Measurements from ENCODE around the gene PDE4D.
A peak's percentile ranks its signal among the peaks of the same experiment; 100 is the strongest.

PDE4D gene

DNA sequence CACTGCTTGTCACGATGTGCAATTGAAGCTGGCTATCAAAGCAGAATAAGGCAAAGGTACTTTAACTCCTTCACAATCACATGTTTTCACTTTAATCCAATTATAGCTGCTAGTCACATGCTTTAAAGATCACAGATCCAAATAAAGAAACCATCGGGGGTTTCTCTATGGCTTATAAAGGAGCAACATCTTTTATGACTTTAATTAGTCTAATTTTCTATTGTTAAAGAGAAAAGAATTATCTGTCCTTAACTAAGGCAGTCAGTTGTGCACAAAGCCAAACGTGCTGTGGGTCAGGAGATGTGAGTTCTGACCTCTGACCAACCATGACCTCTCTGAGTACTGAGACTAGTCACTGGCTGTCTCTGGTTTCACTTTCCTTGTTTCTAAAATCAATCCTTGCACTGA is 749.6 kb downstream of the PDE4D start:
- no peak for DNase-seq (ENCODE audit: low read depth, low spot score)

DNA sequence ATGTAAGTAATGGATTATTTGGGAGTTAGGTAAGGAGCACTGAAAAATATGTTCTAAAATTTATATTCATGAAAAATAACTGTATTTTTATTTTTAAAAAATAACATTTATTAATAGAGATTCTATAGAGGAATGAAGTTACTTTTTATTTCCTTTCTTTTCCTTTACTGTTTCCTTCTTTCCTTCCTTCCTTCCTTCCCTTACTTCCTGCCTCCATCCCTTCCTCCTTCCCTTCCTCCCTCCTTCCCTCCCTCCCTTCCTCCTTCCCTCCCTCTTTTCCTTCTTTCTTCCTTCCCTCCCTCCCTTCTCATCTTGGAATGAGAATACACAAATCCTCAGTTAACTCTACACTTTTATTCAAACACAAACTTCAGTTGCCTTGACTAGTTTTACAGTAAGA is 750.6 kb downstream of the PDE4D start:
- DNase-seq (ENCODE audit: low read depth, low spot score), result no peak

DNA sequence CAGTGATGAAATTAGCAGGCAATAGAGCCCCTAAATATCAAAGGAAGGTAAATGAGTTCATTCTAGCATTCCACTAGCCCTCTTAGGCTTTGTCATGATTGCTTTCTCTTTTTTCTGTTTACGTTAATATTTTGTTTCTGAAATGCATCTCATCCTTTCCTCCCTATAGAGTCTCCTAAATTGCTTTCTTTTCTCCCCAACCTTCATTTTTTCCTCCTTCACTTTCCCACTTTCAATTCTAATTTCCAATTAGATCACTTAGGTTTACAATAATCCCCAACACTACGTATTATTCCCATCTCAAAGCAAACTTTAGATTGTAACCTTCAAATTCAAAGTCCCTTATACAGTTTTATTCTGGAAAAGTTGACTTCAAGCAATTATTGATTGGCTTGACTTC is 751.4 kb downstream of the PDE4D start:
- DNase-seq (ENCODE audit: low read depth, low spot score), result no peak

DNA sequence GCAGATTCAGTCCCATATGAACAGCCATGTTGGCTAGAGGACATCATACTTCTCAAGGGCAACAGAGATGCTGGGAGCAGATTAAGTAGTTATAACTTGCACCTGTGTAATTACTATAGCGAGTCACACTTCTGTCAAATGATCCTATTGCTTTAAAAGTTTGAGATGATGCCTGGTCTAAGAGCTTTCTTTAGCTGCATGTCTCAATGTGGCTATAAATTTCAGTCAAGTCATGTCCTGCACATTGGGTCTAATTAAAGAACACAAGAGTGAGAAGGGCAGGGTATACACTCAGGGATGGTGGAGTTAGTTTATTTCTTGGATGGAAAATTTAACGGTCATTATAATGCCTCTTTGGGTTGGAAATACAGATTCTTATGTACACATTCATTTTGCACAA is 753.4 kb downstream of the PDE4D start:
- DNase-seq (ENCODE audit: low read depth, low spot score), result no peak

DNA sequence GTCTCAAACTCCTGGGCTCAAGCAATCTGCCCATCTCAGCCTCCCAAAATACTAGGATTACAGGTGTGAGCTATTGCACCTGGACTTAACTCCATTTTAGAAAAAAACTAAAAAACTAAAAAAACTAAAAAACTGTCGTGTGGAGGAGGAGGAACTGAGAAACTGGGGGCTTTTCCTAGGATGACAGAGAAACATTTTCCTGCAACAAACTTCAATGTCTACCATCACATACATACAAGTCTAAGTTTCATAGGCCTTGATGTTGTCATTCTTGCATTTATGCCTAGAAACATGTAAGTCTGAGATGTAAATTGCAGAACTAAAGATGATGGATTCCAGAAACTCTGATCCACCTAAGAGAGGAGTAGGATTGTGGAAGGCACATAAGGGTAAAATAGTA is 753.8 kb downstream of the PDE4D start:
- DNase-seq (ENCODE audit: low read depth, low spot score), result no peak

DNA sequence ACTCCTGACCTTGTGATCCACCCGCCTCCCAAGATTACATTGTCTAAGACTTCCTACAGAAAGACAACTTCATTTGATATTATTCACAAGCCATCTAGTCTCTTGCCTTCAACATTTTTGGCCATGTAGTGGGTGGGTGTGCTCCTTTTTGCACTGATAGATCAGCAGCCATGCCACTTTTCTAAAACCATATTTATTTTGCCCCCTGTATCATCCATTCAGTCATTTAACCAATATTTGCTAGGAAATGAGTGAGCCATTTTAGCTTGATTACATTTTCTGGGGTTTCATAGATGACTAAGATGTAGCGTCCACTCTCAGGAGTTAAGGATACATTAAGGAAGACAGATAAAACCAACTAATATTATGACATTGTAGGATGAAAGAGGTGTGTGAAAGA is 755.0 kb downstream of the PDE4D start:
- DNase-seq (ENCODE audit: low read depth, low spot score), result no peak

DNA sequence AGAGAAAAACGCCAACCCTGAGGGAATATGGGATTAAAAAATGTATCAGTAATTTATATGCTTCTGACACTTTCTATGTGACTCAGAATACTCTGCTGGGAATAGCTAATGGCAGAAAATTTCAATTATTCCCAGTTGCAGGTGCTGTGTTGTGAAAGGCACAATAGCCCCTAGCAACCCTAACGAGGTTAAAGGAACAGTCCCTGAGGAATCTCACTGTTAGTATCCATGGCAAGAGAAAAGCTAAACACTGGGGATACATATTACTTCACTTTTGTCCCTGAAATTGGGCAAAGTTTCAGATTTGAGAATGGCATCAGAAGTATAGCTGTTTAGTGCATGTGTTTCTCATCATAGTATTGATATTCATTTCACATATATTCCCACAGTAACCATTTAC is 755.7 kb downstream of the PDE4D start:
- no peak for DNase-seq (ENCODE audit: low read depth, low spot score)

DNA sequence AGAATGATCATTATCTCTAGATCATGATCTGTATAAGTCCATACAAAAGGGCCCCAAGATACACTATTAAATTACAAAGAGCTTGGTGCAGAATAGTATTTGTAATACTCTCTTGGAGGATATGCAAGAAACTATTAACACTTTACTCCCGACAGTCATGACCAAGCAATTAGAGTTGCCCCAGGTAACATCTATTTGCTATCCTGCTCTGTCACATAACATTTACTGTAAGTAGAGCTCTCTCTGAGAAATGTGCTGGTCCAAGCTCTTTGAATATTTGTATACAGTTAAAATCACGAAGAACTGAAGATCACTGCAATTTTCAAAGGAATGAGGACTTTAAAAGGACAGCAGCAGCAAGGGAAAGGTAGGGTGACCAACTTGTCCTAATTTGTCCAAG is 757.0 kb downstream of the PDE4D start:
- no peak for DNase-seq (ENCODE audit: low read depth, low spot score)

DNA sequence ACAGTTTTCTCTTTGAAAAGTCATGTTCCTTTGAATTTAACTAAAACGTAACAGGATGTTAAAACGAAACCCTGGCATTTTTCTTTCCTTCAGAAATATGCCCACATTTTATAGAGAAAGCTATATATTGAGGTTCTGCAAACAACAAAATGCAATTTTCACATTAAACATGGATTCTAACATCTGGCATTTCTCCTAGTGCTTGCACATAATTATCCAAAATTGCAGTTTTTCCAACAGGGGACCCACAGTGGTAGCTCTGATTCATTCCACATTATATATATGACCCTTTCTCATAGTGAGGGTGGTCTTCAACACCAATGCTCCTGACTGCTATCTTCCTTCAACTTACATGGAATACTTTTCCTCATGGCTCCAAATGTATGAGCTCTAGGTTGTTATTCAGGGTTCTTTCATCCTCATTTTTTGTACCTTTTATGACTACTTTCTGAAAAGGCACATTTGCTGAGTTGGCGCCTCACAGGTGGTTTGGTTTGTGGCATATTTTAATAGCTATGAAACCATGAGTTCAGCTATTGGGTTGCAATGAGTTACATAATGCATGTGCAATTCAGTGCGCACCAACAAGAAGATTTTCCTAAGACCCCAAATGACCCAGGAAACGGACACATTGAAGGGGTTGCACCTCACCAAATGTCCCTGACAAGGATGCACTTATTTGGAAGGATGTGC is 758.9 kb downstream of the PDE4D start:
- no peak for DNase-seq (ENCODE audit: low read depth, low spot score)

DNA sequence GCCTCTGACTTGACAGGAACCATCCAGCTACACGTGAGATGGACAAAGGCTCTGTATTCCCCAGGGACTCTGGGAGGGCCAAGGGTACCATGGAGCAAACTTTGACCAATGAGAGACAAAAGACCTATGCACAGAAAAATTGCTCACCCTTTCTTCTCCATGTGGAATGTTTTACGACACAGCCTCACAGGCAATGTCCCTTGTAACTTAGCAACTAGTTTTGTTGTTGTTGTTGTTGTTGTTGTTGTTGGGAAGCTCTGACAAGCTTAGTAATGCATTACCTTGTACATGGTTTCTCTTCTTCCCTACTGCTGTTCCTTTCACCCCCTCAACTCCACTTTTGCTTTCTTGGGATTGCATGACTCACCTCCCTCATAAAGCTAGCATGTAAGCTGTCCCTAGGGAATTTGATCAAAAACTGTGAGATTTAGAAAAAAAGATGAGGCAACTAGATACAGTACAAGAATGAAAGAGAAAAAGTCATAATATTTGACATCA is 759.7 kb downstream of the PDE4D start:
- DNase-seq (ENCODE audit: low read depth, low spot score), result peak; percentile 59

DNA sequence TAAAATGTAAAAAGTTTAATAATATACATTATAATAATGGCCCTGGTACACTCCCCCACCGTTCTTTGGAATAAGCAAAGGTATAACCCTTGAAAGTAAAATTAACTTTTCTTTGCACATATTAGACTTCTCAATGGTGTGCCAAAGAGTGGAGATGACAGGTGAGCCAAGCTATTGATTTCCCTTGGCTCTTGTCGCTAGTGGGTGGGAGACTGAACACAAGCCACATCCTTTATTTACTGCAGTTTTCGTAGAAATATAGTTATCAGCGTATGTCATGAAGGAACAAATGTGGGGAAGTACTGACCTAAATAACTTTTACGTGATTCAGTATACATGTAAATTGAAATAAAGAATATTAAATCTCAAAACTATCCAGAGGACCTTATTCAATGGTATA is 761.4 kb downstream of the PDE4D start:
- no peak for DNase-seq (ENCODE audit: low read depth, low spot score)

DNA sequence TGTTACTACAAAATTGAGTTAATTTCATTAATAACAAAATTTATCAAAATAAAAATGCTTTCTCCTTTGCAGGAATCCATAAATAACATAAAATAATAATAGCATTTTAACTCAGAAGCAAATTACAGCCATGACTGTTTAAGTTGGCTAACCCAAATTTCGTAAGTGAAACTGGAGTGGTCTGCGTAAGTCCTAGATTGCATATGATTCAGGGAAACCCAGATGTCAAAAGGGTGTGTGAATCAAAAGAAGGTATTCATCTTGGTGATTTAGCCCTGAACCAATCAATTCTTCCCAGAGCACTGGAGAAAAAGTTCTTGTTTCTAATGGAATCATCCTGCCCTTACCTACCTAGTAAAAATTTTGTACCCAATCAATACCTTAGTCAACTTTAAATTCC is 763.1 kb downstream of the PDE4D start:
- no peak for DNase-seq (ENCODE audit: low read depth, low spot score)

DNA sequence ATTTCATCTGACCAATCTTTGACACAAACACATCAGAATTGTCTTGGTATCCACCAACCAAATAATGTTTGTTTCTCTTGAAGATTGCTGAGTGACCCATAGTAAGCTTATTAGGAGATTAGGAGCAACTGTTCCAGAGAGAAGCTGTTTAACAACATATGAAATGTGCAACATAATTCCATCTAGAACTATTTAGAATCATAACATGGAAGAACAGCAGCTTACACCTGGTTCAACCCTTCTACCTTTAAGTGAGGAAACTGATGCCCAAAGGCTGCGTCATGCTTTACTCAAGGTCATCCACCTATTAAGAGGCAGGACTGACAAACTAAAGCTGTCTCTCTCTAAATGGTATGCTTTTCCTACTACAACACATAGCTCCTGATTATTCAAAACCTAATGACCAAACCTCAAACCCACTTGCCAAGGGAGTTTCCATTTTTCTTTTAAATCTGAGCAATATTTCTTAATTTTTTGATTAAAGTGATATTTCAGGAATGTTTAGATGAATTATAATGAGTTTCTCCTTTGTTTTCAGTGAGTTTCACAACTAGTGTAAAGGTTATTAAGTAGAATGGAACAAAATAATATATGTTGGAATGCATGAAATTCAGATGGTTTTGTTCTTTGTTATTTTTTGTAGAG is 764.8 kb downstream of the PDE4D start:
- no peak for DNase-seq (ENCODE audit: low read depth, low spot score)

DNA sequence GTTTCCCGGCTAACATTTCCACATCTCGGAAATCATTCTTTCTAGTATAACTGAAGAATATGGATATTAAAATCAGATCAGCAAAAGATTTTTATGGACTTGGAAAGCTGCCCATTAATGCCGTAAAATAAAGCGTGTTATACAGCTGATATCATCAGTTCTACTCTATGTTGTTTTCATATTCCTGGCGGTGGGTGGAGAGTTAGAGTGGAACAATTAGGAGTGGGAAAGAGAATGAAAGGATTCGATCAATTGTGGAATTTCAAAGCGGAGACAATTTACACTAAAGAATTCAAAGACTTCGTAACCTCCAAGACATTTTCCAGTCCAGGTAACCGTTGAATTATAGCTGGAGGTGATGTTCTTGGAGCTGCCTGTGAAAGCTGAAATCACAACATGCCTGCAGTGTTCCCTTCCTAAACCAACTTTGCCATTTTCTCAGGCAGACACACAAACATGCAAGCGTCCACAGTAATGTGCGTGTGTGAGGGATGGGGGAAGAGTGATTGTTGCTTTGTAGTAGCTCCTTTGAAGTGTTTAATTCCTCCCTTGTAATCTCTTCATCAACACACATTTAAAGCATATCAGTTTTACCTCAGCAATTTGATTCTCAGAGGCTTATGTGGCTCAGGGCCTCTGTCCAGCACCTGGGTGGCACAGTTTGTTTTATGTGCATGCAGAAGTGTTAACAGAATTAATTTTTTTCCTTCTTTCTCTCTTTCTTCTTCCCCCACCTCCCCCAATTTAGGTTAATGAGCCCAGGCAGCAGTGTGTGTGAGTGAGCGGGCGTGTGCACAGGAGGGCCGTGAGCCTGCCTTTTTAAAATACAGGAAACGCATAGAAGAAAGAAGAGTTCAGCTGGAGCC is 766.6 kb downstream of the PDE4D start:
- DNase-seq (ENCODE audit: low read depth, low spot score), result peak; percentile 17

DNA sequence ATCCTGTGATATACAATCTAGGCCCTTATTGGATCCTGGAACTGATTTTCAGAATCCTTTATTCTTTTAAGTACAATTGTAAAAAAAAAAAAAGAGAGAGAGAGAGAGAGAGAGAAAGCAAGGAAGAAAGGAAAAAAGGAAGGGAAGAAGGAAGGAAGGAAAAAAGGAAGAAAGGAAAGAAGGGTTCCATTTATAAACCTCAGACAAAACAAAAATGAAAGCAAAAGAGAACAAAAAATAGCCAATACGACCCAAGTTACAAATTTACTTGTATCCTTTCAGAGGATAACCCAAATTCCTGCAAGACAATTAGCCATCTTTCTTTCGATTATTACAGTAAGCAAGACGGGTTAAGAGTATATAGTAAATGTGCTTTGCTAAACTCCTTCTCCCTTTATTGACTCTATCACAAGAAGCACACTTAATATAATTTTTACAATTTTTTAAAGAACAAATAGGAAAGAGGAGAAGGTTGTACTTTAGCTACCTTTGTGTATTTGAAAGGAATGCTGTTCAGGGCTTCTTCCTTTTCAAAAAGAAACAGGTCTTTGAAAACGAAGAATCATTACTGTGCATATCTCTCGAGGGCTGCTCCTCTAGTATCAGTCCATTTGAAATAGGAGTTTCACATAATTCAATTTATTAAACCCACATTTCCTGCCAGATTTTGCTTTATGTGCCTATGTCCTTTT is 767.4 kb downstream of the PDE4D start:
- DNase-seq (ENCODE audit: low read depth, low spot score), result no peak

DNA sequence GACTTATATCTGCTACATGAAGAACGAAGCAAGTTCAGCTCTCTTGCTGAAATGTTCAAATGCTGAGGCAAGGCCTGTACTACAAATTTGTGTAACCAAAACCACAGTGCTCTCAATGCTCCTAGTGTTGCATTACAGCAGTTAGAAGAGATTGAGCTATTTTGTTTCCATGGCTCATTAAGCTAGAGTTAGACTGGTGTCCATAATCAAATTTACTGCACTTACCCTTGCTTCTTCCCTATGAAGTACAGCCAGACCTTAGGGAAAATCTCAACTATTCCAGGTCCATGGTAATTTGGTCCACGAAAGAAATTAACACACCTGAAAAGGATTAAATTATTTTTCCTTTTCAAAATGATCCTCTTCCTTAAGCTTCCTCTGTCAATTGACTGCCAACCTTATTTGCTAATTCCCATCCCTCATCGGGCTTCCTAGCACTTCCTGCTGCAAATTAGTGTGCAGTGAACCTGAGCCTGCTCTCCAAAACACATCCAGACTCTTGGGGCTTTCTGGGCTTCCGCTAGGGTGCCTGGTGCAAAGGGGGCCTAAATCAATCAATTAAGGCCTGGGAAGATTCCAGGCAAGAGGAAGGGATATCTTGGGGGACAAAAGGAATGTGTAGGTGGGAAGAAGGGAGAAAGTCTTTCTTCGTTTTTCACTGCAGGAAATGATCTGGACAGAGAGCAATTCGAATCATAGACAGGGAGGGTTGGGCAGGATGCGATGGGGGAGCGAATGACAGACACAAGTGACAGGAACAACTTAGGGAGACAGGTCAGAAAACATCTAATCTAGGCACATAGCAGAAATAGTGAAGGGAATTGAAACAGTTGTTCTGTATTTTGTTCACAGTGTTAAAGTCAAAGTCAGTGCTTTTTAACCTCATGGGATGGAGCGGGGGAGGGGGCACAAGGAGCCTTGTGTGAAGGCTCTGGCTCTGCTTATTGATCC is 768.2 kb downstream of the PDE4D start:
- no peak for DNase-seq (ENCODE audit: low read depth, low spot score)

DNA sequence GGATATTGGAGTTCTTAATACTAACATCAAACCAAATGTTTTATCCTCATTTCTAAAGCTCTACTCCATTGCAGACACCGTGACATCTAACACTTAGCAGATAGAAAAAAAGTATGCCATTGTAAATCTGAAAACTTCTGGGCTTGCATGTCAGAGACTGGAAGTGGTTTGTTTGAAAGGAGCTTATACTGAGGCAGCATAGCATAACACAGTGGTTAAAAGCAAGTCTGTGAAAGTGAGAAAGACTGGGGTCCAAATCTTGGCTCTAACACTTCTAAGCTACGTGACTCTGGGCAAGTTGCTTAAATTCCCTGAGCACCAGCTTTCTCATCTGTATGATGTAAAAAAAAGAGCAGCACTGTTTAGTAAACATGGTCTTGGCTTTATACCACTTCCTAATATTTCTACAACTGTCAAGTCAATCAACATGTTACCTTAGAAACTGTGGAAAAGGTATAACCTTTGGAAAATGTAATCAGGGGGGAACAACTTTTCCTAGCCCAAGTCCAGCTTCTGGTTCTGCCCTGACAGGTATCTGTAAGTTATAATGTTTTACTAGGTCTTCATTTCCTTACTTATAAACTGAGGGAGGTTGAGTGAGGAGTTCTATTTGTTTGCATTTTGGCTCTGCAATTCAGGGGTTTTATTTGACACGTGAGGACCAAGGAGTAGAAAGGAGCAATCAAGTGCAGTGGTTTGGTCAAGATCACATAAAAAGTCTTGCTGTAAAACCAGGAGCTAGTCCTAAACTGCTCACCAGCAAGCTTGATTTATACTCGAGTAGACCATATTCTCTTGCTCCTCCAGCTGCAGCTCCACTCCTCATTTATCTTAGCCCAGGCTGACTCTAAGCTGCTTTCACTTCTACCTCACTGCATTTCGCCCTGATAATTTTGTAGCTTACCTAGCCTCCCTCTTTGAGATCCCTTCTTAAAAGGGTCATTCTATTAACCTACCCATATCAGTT is 769.6 kb downstream of the PDE4D start:
- DNase-seq (ENCODE audit: low read depth, low spot score), result no peak

DNA sequence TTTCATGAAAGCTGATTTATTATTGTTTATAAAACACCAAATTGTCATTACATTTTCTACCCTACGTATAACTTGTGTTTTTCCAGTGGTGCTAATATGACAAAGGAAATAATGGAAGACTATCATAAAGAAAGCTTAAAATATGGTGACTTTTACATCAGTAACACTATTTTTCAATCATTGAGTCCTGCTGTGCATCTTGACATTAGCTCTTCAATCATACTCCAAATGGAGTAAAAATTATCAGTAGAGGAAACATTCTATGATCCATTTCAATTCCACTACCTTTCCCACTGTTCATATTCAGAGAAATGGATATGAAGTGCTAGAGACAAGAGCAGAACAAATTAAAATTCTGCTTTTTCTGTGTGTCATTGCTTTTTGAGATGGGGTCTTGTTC is 774.0 kb downstream of the PDE4D start:
- no peak for DNase-seq (ENCODE audit: low read depth, low spot score)

DNA sequence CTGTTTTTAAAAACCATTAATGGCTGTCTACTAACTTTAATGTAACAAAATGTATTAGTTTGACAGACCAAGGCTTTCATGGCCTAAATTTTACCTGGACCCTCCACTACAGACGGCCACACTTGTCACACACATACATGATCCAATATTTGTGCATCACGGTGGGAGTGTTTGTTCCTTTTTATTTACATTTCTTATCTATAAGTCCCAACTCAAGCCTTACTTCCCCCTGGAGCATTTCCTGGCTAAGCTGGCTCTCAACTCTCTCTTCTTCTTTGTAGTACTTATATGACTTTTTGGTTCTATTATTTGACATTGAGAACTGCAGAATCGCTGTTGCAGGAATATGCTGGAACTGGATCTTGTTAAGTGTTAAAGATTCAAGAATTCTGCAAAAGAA is 776.2 kb downstream of the PDE4D start:
- DNase-seq (ENCODE audit: low read depth, low spot score), result no peak
